K562 (cell line): Measurements from ENCODE around the gene ARPC1A. TPM values are rescaled to one million over a fixed set of nuclear protein-coding genes. Genes with fewer than 3 reads are reported as not detected.

Experiments used
- GTF2E2 ChIP-seq: fragments of 200-800 bp; sonication (Bioruptor generic); IDR thresholded peaks from 2 replicates; pipeline ENCODE4 v1.6.1; 2016; ENCODE audit warnings: missing genetic modification characterization, missing compliant biosample characterization
- MAFG ChIP-seq: fragments of 450-650 bp; conservative IDR thresholded peaks from 2 replicates; pipeline ENCODE4 v1.6.1; 2016; ENCODE audit warnings: missing genetic modification characterization, missing compliant biosample characterization
- PHB2 ChIP-seq: fragments of 450-650 bp; IDR thresholded peaks from 2 replicates; pipeline ENCODE4 v1.6.1; 2017; ENCODE audit warnings: low read depth
- TCF7 ChIP-seq: sonication (generic); IDR thresholded peaks from 2 replicates; pipeline ENCODE4 v1.6.1; 2016; ENCODE audit warnings: antibody characterized with exemption, borderline replicate concordance
- WHSC1 ChIP-seq: IDR thresholded peaks from one replicate; pipeline ENCODE4 v1.6.1; 2012; ENCODE audit warnings: low read length, control low read depth, inconsistent platforms
- ZBED1 ChIP-seq: IDR thresholded peaks from 2 replicates; pipeline ENCODE4 v1.6.1; 2014
- ZBTB7A ChIP-seq: IDR thresholded peaks from 2 replicates; pipeline ENCODE4 v1.6.1; 2011; ENCODE audit warnings: low read depth, mild to moderate bottlenecking, low read length, moderate library complexity, borderline replicate concordance; ENCODE audit not compliant: control insufficient read depth
- ZEB2 ChIP-seq: fragments of 450-650 bp; IDR thresholded peaks from 2 replicates; pipeline ENCODE4 v1.6.1; 2016
- ZFX ChIP-seq: sonication (generic); formaldehyde crosslinking; IDR thresholded peaks from 2 replicates; pipeline ENCODE4 v1.8.0; 2022; ENCODE audit warnings: mild to moderate bottlenecking, missing genetic modification reagents, moderate library complexity
- ZNF121 ChIP-seq: sonication (generic); formaldehyde crosslinking; conservative IDR thresholded peaks from 2 replicates; pipeline ENCODE4 v1.8.0; 2022; ENCODE audit warnings: missing genetic modification reagents
- ZNF77 ChIP-seq: fragments of 250-450 bp; sonication (Bioruptor Pico); IDR thresholded peaks from 2 replicates; pipeline ENCODE4 v1.5.0; 2020
- ZNF79 ChIP-seq: fragments of 250-450 bp; sonication (Bioruptor Pico); IDR thresholded peaks from 2 replicates; pipeline ENCODE4 v1.4.0; 2020; ENCODE audit warnings: low read depth, mild to moderate bottlenecking, moderate library complexity
- polyA plus RNA-seq, 8 experiments: library from polyadenylated mRNA; depleted of rRNA in 4 of 8; stranded (reverse) in 5 of 8; unstranded in 3 of 8; fragments of >200 nt; fragmentation: Nextera tagmentation in 2 of 8; fragmentation: Illumina TruSeq in 1 of 8; extraction: Ambion mirVana in 2 of 8; extraction: Trizol in 1 of 8; gene quantifications; 2 replicates each; pipeline versions ENCODE4 v1.2.1 to v1.2.3, GENCODE V29; 2011 to 2014; ENCODE audit warnings: inconsistent platforms in 1 of 8, missing spikeins in 1 of 8
- total RNA-seq, 7 experiments: library from RNA; depleted of rRNA in 6 of 7; stranded (reverse); fragments of >200 nt in 6 of 7; fragmentation: Illumina TruSeq in 2 of 7; extraction: Trizol in 2 of 7; gene quantifications; 2 replicates each; pipeline versions ENCODE4 v1.2.1 to v1.2.3, GENCODE V29; 2011 to 2021; ENCODE audit warnings: low replicate concordance in 1 of 7
- TF ChIP-seq, protein P1 (sequence below): fragments of 250-450 bp; sonication (Bioruptor Pico); IDR thresholded peaks from 2 replicates; pipeline ENCODE4 v1.4.0; 2020; ENCODE audit warnings: borderline replicate concordance
- TF ChIP-seq, protein P2 (sequence below): sonication (generic); formaldehyde crosslinking; IDR thresholded peaks from 2 replicates; pipeline ENCODE4 v1.8.1; 2023; ENCODE audit warnings: missing genetic modification reagents, mild to moderate bottlenecking, borderline replicate concordance
- TF ChIP-seq, protein P3 (sequence below): fragments of 250-450 bp; sonication (Bioruptor Pico); IDR thresholded peaks from 2 replicates; pipeline ENCODE4 v1.8.0; 2021; ENCODE audit warnings: borderline replicate concordance, mild to moderate bottlenecking, moderate library complexity; ENCODE audit not compliant: poor library complexity, severe bottlenecking
- TF ChIP-seq, protein P4 (sequence below): fragments of 250-450 bp; sonication (Bioruptor Pico); IDR thresholded peaks from 2 replicates; pipeline ENCODE4 v1.5.0; 2020; ENCODE audit warnings: mild to moderate bottlenecking
- TF ChIP-seq, protein P5 (sequence below): fragments of 450-650 bp; IDR thresholded peaks from 2 replicates; pipeline ENCODE4 v1.6.1; 2016; ENCODE audit warnings: low read depth, mild to moderate bottlenecking, moderate library complexity
- TF ChIP-seq, protein P6 (sequence below): fragments of 450-650 bp; conservative IDR thresholded peaks from 2 replicates; pipeline ENCODE4 v1.6.1; 2016; ENCODE audit warnings: missing genetic modification characterization, low read depth, mild to moderate bottlenecking, missing compliant biosample characterization, moderate library complexity

The ARPC1A gene
- total and polyA plus RNA-seq, 9 of the 15 experiments (the other 6 are each of a cell fraction or from before 2014, with no cell fraction given): 39.5 to 151 (median 86.1) TPM

DNA sequence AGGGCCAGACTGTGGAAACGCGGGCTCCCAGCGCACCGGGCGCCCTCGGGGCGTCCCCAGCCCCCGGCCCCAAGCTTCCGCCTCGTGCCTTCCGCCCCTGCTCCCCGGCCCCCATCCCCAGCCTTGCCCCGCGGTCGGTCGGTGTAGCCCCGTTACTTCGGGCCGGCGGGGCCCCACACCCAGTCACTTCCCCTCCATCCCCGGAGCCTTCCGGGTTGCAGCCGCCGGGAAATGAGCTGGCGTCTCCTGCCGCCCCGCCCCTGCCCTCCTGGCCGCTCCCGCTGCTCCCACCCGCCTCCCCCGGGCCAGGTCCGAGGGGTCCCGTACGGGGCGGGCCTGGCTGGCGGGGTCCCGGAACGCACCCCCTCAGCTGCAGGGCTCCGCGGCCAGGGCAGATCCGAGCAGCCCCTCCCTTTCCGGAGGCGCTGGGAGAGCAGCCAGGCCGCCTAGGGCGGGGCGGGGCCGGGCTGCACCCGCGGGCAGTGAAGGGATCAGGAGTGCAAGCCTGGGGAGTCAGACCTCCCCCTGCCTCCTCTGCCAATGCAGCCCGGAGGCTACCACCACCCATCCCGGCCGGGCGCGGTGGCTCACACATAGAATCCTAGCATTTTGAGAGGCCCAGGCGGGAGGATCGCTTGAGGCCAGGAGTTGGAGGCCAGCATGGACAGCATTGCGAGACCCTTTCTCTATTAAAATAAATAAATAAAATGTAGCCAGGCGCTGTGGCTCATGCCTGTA lies 49.5 kb downstream of the ARPC1A start (continued):
- TF ChIP-seq, protein P1, sequence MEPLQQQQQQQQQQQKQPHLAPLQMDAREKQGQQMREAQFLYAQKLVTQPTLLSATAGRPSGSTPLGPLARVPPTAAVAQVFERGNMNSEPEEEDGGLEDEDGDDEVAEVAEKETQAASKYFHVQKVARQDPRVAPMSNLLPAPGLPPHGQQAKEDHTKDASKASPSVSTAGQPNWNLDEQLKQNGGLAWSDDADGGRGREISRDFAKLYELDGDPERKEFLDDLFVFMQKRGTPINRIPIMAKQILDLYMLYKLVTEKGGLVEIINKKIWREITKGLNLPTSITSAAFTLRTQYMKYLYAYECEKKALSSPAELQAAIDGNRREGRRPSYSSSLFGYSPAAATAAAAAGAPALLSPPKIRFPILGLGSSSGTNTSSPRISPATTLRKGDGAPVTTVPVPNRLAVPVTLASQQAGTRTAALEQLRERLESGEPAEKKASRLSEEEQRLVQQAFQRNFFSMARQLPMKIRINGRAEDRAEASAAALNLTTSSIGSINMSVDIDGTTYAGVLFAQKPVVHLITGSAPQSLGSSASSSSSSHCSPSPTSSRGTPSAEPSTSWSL: no peak
- TF ChIP-seq ZBED1 (no peak), PHB2 (no peak), ZNF121 (CRISPR knock-in tag) (peak; percentile 99), ZFX (CRISPR knock-in tag) (no peak; the same call in 1 of the 2 replicates), WHSC1 (no peak), MAFG (tag) (no peak), TCF7 (no peak), ZEB2 (no peak), ZNF77 (CRISPR knock-in tag) (no peak), GTF2E2 (0 out of 2 replicates have a peak, but pooled peaks have one; percentile 14), ZBTB7A (peak; percentile 85; the same call in 1 of the 2 replicates), ZNF79 (CRISPR knock-in tag) (no peak)
- TF ChIP-seq, protein P2, sequence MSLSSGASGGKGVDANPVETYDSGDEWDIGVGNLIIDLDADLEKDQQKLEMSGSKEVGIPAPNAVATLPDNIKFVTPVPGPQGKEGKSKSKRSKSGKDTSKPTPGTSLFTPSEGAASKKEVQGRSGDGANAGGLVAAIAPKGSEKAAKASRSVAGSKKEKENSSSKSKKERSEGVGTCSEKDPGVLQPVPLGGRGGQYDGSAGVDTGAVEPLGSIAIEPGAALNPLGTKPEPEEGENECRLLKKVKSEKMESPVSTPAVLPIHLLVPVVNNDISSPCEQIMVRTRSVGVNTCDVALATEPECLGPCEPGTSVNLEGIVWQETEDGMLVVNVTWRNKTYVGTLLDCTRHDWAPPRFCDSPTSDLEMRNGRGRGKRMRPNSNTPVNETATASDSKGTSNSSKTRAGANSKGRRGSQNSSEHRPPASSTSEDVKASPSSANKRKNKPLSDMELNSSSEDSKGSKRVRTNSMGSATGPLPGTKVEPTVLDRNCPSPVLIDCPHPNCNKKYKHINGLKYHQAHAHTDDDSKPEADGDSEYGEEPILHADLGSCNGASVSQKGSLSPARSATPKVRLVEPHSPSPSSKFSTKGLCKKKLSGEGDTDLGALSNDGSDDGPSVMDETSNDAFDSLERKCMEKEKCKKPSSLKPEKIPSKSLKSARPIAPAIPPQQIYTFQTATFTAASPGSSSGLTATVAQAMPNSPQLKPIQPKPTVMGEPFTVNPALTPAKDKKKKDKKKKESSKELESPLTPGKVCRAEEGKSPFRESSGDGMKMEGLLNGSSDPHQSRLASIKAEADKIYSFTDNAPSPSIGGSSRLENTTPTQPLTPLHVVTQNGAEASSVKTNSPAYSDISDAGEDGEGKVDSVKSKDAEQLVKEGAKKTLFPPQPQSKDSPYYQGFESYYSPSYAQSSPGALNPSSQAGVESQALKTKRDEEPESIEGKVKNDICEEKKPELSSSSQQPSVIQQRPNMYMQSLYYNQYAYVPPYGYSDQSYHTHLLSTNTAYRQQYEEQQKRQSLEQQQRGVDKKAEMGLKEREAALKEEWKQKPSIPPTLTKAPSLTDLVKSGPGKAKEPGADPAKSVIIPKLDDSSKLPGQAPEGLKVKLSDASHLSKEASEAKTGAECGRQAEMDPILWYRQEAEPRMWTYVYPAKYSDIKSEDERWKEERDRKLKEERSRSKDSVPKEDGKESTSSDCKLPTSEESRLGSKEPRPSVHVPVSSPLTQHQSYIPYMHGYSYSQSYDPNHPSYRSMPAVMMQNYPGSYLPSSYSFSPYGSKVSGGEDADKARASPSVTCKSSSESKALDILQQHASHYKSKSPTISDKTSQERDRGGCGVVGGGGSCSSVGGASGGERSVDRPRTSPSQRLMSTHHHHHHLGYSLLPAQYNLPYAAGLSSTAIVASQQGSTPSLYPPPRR (CRISPR knock-in tag): no peak
- TF ChIP-seq, protein P3, sequence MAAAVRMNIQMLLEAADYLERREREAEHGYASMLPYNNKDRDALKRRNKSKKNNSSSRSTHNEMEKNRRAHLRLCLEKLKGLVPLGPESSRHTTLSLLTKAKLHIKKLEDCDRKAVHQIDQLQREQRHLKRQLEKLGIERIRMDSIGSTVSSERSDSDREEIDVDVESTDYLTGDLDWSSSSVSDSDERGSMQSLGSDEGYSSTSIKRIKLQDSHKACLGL (CRISPR knock-in tag): no peak
- TF ChIP-seq, protein P4, sequence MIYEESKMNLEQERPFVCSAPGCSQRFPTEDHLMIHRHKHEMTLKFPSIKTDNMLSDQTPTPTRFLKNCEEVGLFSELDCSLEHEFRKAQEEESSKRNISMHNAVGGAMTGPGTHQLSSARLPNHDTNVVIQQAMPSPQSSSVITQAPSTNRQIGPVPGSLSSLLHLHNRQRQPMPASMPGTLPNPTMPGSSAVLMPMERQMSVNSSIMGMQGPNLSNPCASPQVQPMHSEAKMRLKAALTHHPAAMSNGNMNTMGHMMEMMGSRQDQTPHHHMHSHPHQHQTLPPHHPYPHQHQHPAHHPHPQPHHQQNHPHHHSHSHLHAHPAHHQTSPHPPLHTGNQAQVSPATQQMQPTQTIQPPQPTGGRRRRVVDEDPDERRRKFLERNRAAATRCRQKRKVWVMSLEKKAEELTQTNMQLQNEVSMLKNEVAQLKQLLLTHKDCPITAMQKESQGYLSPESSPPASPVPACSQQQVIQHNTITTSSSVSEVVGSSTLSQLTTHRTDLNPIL (CRISPR knock-in tag): no peak
- TF ChIP-seq, protein P5, sequence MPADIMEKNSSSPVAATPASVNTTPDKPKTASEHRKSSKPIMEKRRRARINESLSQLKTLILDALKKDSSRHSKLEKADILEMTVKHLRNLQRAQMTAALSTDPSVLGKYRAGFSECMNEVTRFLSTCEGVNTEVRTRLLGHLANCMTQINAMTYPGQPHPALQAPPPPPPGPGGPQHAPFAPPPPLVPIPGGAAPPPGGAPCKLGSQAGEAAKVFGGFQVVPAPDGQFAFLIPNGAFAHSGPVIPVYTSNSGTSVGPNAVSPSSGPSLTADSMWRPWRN: no peak
- TF ChIP-seq, protein P6, sequence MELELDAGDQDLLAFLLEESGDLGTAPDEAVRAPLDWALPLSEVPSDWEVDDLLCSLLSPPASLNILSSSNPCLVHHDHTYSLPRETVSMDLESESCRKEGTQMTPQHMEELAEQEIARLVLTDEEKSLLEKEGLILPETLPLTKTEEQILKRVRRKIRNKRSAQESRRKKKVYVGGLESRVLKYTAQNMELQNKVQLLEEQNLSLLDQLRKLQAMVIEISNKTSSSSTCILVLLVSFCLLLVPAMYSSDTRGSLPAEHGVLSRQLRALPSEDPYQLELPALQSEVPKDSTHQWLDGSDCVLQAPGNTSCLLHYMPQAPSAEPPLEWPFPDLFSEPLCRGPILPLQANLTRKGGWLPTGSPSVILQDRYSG: no peak
